Measurements from ENCODE around the gene ZEB1.
"Not testable (repeated sequence)": the region's sequence is repeated elsewhere in the genome, so short reads cannot be mapped to it uniquely, and the experiment has no call there.

The ZEB1 gene

DNA sequence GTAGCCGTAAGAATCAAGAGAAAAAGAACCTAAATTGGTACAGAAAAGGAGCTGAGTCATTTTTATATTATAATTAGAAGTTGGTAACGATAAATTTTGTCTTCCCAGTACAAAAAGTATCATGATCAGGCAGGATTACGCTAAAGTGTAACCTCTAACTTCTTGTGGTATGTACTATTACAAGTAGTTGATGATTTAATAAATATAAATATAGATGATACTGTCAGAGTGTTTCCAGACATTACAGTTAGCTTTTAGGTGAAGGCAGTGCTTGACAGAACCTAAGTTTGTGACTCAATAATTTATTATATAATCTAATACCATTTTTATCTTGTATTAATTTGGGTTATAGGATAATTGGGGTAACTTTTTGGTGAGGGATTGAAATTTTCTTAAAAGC, 53.4 kb downstream of the ZEB1 start:
- DNase-seq: no peak

DNA sequence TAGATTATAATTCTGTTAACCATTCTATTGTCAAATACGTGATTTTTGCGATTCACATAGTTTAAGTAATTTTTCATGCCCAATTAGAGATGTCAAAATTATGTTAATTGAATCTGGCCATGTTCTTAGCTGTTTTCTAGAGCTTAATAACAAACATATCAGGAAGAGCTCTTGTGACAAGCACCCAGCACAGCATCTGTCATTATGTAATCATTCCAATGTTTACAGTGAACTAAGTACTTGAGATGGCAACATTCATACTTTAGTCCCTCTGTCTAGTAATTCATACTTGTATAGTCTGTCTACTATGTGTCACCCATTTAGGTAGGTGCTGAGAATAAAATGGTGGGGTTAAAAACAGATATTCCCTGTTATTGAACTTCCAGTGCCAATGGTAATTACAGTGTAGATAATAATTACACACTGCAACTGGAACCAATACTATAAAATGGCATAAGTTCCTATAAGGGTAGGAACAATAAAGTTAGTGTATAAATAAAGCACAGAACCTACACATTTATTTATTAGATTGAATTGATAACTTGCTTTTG, 55.2 kb downstream of the ZEB1 start:
- no peak for DNase-seq

DNA sequence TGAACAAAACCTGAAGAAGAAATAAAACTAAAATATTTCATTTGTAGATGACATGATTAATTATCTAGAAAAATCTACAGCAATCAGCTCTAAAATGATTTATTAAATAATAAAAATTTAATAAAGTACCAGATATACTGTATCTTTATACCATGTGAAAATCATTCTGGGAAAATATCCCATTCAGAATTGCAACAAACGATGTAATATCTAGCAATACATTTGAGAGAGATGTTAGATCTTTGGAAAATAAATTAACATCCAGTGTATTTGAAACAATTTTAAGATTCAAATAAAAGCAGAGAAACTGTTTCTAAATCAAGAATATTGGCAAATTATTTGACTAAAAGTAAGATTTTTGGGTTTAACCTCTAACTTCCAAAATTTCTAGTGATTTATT, 62.2 kb downstream of the ZEB1 start:
- no peak for DNase-seq

DNA sequence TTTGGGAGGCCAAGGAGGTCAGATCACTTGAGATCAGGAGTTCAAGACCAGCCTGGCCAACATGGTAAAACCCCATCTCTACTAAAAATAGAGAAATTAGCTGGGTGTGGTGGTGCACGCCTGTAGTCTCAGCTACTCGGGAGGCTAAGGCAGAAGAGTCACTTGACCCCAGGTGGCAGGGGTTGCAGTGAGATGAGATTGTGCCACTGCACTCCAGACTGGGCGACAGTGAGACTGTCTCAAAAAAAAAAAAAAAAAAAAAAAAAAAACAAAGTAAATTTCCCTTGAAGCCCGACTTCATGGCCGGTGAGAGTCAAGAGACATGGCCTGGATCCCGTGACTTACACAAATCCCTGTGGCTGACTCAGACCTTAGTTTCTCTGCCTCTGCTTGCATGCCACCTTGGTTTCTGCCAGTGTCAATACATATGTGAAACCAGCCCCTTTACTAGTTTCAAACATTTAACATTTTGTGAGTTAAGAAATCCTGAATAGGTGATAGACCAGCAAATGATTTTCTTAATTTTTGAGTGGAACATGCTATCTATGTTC, 62.8 kb downstream of the ZEB1 start:
- DNase-seq: no peak

DNA sequence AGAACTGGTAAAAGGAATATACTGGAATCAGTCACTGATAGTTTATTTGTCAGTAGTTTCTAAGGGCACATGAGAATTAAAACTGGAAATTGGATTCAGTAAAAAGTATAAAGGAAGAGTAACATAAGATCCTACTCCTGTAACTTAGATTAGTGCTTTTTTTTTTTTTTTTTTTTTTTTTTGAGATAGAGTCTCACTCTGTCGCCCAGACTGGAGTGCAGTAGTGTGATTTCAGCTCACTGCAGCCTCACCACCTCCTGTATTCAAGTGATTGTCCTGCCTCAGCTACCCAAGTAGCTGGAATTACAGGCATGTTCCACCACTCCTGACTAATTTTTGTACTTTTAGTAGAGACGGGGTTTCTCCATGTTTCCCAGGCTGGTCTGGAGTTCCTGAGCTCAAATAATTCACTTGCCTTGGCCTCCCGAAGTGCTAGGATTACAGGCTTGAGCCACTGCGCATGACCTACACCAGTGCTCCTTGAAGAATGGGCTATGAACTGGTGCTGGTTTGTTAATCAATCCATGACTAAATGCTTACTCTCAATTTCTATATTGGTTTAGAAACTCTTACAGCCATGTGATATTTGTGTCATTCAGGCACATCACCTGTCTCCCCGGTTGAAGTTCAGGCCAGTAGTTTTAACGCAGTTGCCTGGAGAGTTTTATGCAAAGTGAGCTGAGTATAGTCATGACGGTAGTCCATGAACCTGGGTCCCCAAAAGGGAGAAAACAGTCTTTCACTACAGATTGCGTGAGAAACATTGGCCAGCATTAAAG, 65.0 kb downstream of the ZEB1 start:
- DNase-seq: no peak

DNA sequence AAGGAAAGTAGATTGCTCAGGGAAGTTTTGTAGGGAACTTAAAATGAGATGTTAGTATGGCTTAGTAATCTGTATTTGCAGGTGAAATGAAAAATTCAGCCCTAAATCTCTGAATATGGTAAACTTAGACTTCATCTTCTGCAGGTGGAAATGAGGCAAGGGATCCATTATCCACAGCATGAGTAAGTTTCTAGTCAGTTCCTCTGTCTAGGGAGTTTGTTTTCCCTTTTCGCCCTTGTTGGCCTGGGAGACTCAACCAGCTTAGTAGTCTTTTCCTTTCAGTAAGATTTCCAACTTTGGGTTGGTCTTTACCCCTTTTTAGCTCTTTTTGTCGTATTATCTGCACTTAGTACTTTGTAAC, 65.6 kb downstream of the ZEB1 start:
- DNase-seq: no peak

DNA sequence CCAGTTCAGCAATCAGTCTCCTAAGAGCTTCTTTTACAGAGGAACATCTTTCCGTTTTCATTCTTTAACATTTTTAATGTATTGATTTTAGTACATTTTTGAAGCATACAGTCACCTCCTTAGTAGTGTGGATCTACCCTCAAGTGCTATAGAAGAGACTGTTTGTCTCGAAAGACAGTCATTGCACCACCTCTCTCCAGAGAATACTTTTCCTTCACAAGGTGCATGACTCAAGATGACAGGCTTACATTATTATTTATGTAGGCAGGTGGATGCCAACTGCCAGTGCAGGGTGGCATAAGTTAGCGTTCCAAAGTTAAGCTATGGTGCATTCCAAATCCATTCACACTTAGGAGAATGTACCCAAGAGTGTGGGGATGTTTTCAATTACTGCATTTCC, 71.8 kb downstream of the ZEB1 start:
- DNase-seq: no peak

DNA sequence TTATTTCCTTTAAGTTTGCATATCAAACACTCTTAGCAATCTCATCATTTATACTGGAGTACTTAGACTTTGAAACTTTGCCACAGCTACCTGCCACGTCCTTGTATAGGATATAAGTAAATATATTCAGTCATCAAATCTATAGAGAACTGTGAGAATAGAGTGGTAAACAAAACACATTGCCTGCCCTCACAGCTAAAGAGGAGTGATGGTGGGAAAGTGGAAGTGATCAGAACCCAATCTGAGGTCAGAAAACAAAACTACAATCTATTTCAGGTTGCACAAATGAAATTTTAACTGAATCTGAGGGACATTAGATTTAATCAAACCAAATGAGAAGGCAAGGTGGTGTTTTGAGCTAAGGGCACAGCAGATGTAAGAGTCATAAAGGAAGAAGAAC, 74.8 kb downstream of the ZEB1 start:
- no peak for DNase-seq

DNA sequence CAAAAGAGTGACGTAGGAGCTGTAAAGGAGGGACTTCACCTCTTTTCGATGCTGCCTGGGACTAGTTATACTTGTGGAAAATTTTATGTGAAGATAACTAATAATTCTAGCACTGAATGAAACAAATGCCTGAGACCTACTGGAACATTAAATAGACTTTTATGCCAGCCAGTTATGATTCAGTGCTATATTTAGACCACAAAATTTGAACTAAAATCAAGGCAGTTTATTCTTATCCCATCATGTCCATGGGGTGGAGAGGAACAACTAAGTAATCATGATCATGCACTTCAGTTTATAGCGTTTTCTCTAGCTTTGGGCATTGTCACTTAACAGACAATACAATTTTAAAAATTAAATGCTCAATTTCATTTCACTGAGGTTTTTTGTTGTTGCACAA, 76.7 kb downstream of the ZEB1 start:
- no peak for DNase-seq

DNA sequence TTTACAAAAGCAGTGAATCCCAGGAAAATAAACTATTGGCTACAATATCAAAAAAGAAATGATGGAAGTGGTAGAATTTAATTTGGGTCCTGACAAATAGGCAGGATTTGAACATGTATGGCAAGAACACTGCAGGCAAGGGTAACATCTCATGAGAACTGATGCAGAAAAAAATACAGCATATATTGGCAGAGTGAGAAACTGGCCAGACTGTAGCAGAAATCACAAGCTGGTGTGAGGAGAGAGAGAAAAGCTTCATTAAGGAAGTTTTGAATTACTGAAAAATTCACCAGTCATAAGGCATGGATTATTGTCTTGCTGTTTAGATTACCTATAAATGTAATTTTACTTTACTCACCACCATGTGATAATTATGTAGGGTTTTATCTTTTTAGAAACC, 77.4 kb downstream of the ZEB1 start:
- no peak for DNase-seq

DNA sequence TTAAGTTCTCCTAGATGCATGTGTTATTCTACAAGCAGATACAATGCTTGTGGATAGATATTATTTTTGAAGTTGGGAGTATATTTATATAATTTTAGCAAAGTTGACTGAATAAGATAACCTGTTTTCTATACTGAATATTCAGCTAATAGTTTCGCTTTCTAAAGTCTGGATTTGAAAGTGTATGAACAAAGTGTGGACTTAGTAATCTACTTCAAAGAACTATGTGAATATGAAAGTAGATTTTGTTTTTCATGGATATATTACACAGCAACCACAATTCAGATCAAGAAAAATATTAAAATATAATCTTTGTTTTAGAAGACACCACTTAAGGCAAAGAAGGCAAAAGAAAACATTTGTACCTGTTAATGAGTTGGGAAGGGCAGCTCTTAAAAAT, 78.8 kb downstream of the ZEB1 start:
- DNase-seq: no peak

DNA sequence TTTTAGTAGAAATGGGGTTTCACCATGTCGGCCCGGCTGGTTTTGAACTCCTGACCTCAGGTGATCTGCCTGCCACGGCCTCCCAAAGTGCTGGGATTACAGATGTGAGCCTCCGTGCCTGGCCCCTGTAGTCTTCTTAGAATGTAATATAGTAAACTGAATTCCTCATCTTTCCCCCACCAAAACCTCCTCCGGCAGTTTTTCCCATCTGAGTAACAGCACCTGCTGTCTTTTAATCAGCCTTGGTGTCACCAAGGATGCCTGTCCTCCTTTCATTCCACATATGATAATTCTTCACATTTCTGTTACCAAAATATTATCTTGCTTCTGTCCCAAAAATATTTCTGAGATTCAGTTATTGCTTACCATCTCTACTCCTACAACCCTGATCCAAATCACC, 80.2 kb downstream of the ZEB1 start:
- DNase-seq: no peak

DNA sequence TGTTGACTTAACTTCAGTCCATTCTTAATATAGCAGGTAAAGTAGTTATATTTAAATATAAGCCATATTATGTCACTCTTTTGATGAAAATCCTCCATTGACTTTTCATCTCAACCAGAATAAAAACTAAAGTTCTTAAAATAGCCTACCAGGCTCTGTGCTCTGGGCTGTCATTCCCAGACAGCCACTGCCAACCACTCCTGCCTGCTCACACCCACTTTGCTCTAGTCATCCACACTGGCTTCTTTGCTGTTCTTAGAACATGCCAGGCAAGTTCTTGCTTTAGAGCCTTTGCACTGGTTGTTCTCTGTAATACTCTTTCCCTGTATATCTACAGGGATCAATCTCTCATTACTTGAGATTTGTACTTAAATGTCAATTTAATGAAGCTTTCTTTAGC, 80.6 kb downstream of the ZEB1 start:
- DNase-seq: no peak

DNA sequence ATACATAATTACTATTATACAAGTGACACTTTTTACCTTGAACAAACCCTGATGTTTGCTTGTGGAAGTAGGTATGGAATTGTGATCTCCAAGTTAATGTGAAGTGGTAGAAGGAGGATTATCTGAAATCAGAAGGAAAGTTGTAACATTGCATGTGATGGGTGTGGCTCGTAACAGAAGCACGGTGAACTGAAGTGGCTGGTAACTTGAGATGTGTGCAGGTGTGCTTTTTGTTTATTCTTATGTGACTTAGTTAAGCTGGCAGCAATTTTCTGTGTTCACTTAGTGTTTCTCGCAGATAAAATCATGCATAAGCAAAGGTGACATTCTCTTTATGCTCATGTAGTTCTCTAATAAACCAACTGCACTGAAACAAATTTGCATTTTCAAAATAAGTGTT, 82.3 kb downstream of the ZEB1 start:
- DNase-seq: no peak

DNA sequence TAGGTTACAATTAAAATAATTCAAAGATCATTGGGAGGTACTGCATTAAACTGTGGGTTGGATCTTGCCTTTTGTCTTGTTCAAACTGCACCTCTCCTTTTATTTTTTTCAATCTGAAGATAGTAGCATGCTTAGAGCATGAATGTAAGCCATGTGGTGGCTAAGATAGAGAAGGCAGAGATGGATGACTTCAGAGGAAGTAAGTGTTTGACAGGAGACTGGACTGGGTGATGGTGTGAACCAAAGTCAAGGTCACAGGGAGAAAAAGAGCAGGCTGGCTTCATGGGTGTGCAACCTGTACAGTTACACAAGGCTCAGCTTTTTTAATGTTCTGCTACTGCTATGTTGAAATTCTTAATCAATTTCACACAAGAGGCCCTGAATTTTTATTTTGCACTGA, 85.6 kb downstream of the ZEB1 start:
- DNase-seq: no peak

DNA sequence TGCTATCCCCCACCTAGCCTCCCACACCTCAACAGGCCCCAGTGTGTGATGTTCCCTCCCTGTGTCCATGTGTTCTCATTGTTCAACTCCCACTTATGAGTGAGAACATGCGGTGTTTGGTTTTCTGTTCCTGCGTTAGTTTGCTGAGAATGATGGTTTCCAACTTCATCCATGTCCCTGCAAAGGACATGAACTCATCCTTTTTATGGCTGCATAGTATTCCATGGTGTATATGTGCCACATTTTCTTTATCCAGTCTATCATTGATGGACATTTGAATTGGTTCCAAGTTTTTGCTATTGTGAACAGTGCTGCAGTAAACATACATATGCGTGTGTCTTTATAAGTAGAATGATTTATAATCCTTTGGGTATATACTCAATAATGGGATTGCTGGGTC, 86.8 kb downstream of the ZEB1 start:
- not testable (repeated sequence) for DNase-seq

DNA sequence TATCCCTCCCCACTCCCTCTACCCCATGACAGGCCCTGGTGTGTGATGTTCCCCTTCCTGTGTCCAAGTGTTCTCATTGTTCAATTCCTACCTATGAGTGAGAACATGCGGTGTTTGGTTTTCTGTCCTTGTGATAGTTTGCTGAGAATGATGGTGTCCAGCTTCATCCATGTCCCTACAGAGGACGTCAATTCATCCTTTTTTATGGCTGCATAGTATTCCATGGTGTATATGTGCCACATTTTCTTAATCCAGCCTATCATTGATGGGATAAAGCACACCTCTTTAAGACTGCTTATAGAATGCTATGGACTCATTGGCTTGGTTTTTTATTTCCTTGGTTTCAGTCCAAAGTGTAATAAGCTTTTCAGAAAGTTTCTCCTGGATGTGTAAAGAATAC, 93.4 kb downstream of the ZEB1 start:
- DNase-seq: not testable (repeated sequence)

DNA sequence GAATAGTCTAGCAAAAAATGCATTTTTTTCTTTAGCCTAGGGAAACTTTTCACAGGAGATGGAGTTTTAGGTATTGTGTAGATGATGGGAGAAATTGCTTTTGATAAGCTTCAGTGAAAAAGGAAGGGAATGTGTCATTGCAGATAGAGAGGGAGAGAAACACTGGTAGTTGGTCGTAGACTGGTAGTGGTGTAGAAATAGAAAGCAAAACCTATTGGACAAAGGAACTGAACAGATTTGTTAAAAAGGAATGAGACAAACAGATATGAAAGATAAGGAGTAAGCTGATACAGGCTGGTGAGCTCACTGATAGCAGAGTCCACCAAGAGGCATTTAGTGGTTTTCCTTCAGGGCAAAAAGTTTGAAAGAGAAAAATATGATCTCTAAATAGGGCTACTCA, 94.3 kb downstream of the ZEB1 start:
- no peak for DNase-seq

DNA sequence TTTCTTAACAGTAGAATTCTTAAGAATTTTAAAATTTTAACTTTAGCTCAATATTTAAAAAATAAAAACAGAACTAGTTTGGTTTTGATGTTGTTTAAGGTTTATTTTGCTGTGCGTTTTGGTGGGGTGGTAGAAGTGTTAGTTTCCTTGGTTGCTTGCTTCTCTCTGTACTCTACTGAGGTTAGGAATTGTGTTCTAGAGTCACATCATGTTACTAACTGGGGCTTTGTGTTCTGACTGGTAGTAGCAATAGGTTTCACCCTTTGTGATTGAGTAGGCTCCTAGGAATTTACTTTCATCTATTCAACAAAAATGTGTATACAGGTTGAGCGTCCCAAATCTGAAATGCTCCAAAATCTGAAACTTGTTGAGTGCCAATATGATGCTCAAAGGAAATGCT, 99.5 kb downstream of the ZEB1 start:
- no peak for DNase-seq

DNA sequence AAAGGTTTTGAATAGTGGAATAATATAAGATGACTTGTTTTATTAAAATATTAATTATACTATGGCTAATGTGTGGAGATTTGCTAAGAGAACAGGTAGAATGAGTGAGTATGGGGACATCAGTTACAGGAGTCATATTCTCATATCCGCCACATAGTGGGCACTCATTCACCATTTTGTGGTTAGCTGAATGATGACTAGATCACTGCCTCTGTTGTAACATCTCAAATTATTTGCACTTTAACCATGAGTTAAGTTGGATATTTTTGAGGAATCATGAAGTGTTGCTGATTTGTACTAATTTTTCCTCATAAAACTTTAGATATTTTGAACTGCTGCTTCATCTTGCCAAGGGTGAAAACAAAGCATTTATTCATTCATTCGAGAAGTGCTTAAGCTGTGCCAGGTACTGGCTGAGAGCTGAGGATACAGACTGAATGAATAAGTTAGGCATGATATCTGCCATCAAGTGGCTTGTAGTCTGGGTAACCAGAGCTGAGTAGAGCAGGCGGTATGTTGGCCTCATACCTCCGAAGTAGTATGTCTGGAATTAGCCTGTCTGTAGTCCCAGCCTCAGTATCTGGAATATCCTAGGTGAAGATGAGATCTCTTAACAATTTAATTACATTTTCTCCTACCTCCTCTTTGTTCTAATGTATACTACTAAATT, 100.5 kb downstream of the ZEB1 start:
- no peak for DNase-seq

DNA sequence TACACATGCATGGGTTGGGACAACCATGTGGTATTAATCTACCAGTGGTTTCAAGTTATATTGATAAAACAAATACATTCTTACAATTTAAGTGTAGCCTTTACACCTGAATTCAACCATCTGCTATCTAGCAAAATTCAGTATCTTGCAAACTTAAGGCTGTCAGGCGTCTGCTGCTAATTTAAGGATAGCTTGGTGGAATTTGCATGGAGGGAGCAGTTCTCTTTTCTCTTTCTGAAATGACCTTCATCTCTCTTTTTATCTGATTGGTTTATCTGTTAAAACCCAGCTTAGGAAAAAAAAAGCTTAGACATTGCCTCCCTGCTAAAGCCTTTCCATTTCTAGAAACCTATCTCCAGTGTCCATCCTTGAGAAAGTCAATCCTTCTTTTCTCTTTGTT, 102.3 kb downstream of the ZEB1 start:
- no peak for DNase-seq

DNA sequence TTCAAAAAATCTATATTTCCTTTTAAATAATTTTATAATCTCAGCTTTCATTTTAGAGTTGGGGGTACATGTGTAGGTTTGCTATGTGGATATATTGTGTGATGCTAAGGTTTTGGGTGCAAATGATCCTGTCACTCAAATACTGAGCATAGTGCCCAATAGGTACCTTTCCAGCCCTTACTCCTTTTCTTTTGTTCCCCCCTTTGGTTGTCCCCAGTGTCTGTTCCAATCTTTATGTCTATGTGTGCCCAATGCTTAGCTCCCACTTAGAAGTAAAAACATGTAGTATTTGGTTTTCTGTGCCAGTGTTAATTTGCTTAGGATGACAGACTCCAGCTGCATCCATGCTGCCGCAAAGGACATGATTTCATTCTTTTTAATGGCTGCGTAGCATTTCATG, 103.6 kb downstream of the ZEB1 start:
- DNase-seq: no peak

DNA sequence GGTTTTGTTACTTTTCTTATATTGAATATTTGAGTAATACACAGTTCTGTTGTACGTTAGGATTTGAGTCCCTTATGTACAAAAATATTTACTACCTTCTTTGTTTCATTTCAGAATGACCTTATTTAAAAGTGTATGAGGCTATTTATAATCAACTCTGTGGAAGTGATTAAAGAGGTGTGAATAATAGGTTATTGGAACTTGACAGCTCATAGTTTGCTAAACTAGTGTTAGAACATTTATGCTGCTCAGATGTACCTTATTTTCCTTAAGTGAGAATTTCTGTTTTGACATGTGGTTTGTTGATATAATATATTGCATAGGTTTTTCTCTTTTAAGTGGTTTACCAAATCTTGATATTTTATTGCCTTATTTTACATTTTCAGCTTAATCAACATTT, 105.5 kb downstream of the ZEB1 start:
- no peak for DNase-seq

DNA sequence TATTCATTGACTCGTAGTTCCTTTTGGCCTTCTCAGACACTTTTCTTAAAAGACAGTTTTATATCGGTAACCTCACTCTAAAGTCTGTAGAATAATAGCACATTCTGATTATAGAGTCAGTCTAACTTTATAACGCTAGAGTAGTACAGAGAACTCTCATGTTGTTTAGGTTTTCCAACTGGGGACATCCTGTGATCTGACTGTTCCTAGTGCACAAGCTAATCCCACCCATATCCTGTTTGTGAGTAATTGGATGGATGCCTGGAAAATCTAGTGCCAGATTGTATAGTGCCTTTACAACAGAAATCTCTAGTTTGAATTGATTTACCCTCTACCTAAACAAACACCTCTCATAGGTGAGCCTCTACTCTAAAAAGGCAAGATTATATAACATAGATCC, 107.4 kb downstream of the ZEB1 start:
- DNase-seq: no peak
